GM23338 (cell line): ENCODE results near the gene IRX5. TPM values are rescaled to one million over a fixed set of nuclear protein-coding genes. Genes with fewer than 3 reads are reported as not detected.
A peak's percentile ranks its signal among the peaks of the same experiment; 100 is the strongest.

ENCODE experiments used
- ATAC-seq: fragments of 200-7000 bp; cut with Tn5 transposase; 3 replicates; pipeline ENCODE4 v1.9.1; 2020
- DNase-seq: peaks from one replicate; pipeline ENCODE4 v3.0.0-alpha.2; 2015; ENCODE audit warnings: low spot score
- H2AFZ ChIP-seq: fragments of 200-600 bp; sonication (generic); 2 replicates; pipeline ENCODE4 v1.8.0; 2016; ENCODE audit warnings: antibody characterized with exemption, mild to moderate bottlenecking, moderate library complexity
- H3F3A ChIP-seq: fragments of 200-600 bp; sonication (generic); replicated peaks from 2 replicates; pipeline ENCODE4 v1.8.0; 2017; ENCODE audit warnings: antibody characterized with exemption, mixed run types, low read depth
- H3K27ac ChIP-seq: fragments of 200-600 bp; sonication (generic); 2 replicates; pipeline ENCODE4 v1.6.1; 2016; ENCODE audit warnings: low read depth
- H3K27me3 ChIP-seq: fragments of 200-600 bp; sonication (generic); 2 replicates; pipeline ENCODE4 v1.8.0; 2016; ENCODE audit warnings: mild to moderate bottlenecking, mixed run types, moderate library complexity; ENCODE audit not compliant: insufficient read depth
- H3K36me3 ChIP-seq: fragments of 200-600 bp; sonication (generic); 2 replicates; pipeline ENCODE4 v1.8.0; 2016; ENCODE audit warnings: mild to moderate bottlenecking; ENCODE audit not compliant: insufficient read depth
- H3K4me1 ChIP-seq: fragments of 200-600 bp; sonication (generic); 2 replicates; pipeline ENCODE4 v1.8.0; 2016; ENCODE audit warnings: mild to moderate bottlenecking, moderate library complexity; ENCODE audit not compliant: insufficient read depth
- H3K4me2 ChIP-seq: fragments of 200-600 bp; sonication (generic); 2 replicates; pipeline ENCODE4 v1.7.1; 2017; ENCODE audit warnings: mixed run types
- H3K4me3 ChIP-seq: fragments of 200-600 bp; sonication (generic); 2 replicates; pipeline ENCODE4 v1.6.1; 2016; ENCODE audit warnings: mixed run types
- H3K79me2 ChIP-seq: fragments of 200-600 bp; sonication (generic); replicated peaks from 2 replicates; pipeline ENCODE4 v1.8.0; 2017; ENCODE audit warnings: mild to moderate bottlenecking; ENCODE audit not compliant: insufficient read depth
- H3K9me2 ChIP-seq: fragments of 200-600 bp; sonication (generic); 2 replicates; pipeline ENCODE4 v1.8.0; 2017; ENCODE audit not compliant: insufficient read depth
- H4K20me1 ChIP-seq: fragments of 200-600 bp; sonication (generic); replicated peaks from 2 replicates; pipeline ENCODE4 v1.8.0; 2017; ENCODE audit warnings: mild to moderate bottlenecking; ENCODE audit not compliant: insufficient read depth
- H3K27ac Mint-ChIP-seq: 2 replicates; pipeline ENCODE4 v1.8.0; 2020; ENCODE audit warnings: inconsistent platforms, mild to moderate bottlenecking, moderate library complexity, mixed read lengths
- H3K27me3 Mint-ChIP-seq: 3 replicates; pipeline ENCODE4 v1.8.0; 2022; ENCODE audit warnings: low read depth, mild to moderate bottlenecking, moderate library complexity, mixed read lengths, inconsistent platforms; ENCODE audit not compliant: insufficient read depth, poor library complexity
- H3K36me3 Mint-ChIP-seq: 3 replicates; pipeline ENCODE4 v1.8.0; 2021; ENCODE audit warnings: low read depth, mild to moderate bottlenecking, inconsistent platforms, moderate library complexity, mixed read lengths
- H3K4me1 Mint-ChIP-seq: 3 replicates; pipeline ENCODE4 v1.8.0; 2020; ENCODE audit warnings: mild to moderate bottlenecking, inconsistent platforms, mixed read lengths
- H3K4me3 Mint-ChIP-seq: 3 replicates; pipeline ENCODE4 v1.8.0; 2021; ENCODE audit warnings: moderate library complexity, mild to moderate bottlenecking, inconsistent platforms, mixed read lengths
- H3K9me3 Mint-ChIP-seq: 3 replicates; pipeline ENCODE4 v1.8.0; 2020; ENCODE audit warnings: moderate library complexity, mild to moderate bottlenecking, inconsistent platforms, mixed read lengths
- CREB1 ChIP-seq: fragments of 250-450 bp; sonication (Bioruptor Pico); IDR thresholded peaks from 2 replicates; pipeline ENCODE4 v1.5.0; 2020; ENCODE audit warnings: low read depth, mild to moderate bottlenecking, moderate library complexity
- CTCF ChIP-seq, 2 experiments: fragments of 200-600 bp in 1 of 2; sonication (generic) in 1 of 2; conservative IDR thresholded peaks; 2 replicates each; pipeline versions ENCODE4 v1.5.1 to v1.6.1; 2016 to 2017; ENCODE audit warnings: antibody characterized with exemption in 2 of 2, low read depth in 2 of 2, mild to moderate bottlenecking in 2 of 2, moderate library complexity in 1 of 2
- EZH2 ChIP-seq: fragments of 200-600 bp; sonication (generic); IDR thresholded peaks from one replicate; pipeline ENCODE4 v1.8.0; 2017; ENCODE audit warnings: antibody characterized with exemption, mild to moderate bottlenecking, low read depth; ENCODE audit not compliant: unreplicated experiment
- EZH2phosphoT487 ChIP-seq: fragments of 200-600 bp; sonication (generic); IDR thresholded peaks from one replicate; pipeline ENCODE4 v1.8.1; 2018; ENCODE audit warnings: antibody characterized with exemption; ENCODE audit not compliant: unreplicated experiment
- STAT1 ChIP-seq: IDR thresholded peaks from one replicate; pipeline ENCODE4 v1.6.1; 2016; ENCODE audit warnings: antibody characterized with exemption; ENCODE audit not compliant: unreplicated experiment
- ZNF331 ChIP-seq: fragments of 250-450 bp; sonication (Bioruptor Pico); IDR thresholded peaks from 2 replicates; pipeline ENCODE4 v1.5.0; 2020; ENCODE audit warnings: low read depth, mild to moderate bottlenecking, moderate library complexity
- ZNF462 ChIP-seq: fragments of 250-450 bp; sonication (Bioruptor Pico); IDR thresholded peaks from 2 replicates; pipeline ENCODE4 v1.5.0; 2020; ENCODE audit warnings: mild to moderate bottlenecking, moderate library complexity
- polyA plus RNA-seq: library from polyadenylated mRNA; unstranded; fragments of >200 nt; fragmentation: Nextera tagmentation; extraction: Ambion mirVana; gene quantifications from 2 replicates; pipeline ENCODE4 v1.2.1, GENCODE V29; 2016
- total RNA-seq: library from RNA; depleted of rRNA; stranded (reverse); fragments of >200 nt; shearing (Covaris generic); gene quantifications from 2 replicates; pipeline ENCODE4 v1.2.3, GENCODE V29; 2014

IRX5 gene
- total and polyA plus RNA-seq, 2 experiments from 2014 or later: 0.07 to 0.39 TPM

- peaks cover 2% of the 10 kb centered on the region; the same call in 1 of the 3 replicates for H3K9me3 Mint-ChIP-seq
- peak overlapping the region; percentile 79 for H3K4me3 ChIP-seq
- peaks cover 48% of the 10 kb centered on the region for H3K4me1 ChIP-seq
- ATAC-seq (no peak), DNase-seq (peak; percentile 41)
- peaks cover 12% of the 10 kb centered on the region; the same call in 1 of the 2 replicates for H4K20me1 ChIP-seq
- H3K4me1 Mint-ChIP-seq: peaks cover 44% of the 10 kb centered on the region
- TF ChIP-seq EZH2 (peak; percentile 28), CTCF (conservative IDR thresholded peaks at IDR 0.05; ENCODE audit: low read depth in 2 of 2) (no peak), ZNF331 (CRISPR knock-in tag) (no peak)
- no peaks in the 10 kb centered on the region; the same call in 2 of the 3 replicates for H3K36me3 Mint-ChIP-seq
- no peaks in the 10 kb centered on the region for H3K9me2 ChIP-seq
- peak overlapping the region; percentile 81; the same call in 1 of the 2 replicates for H2AFZ ChIP-seq
- no peak overlapping the region for H3K27ac ChIP-seq
- no peaks in the 10 kb centered on the region for H3K36me3 ChIP-seq
- peaks cover 88% of the 10 kb centered on the region for H3K27me3 ChIP-seq
- H3K4me2 ChIP-seq: peak overlapping the region; percentile 97
- H3F3A ChIP-seq: peaks cover 26% of the 10 kb centered on the region
- H3K27ac Mint-ChIP-seq: no peak overlapping the region
- H3K27me3 Mint-ChIP-seq: peaks cover 84% of the 10 kb centered on the region
- H3K4me3 Mint-ChIP-seq: peak overlapping the region; percentile 72
- H3K79me2 ChIP-seq: no peaks in the 10 kb centered on the region; the same call in 1 of the 2 replicates
These were observed 1.5 kb downstream of the IRX5 start for GRCh38 chr16:54932021-54932660.

GRCh38 chr16:54932737-54933254 is 2.1 kb downstream of the IRX5 start:
- Mint-ChIP-seq H3K9me3 (peaks cover 2% of the 10 kb centered on the region; the same call in 1 of the 3 replicates), H3K4me3 (peak overlapping the region; percentile 72), H3K36me3 (no peaks in the 10 kb centered on the region; the same call in 2 of the 3 replicates), H3K4me1 (peaks cover 40% of the 10 kb centered on the region), H3K27me3 (peaks cover 84% of the 10 kb centered on the region), H3K27ac (no peak overlapping the region)
- ATAC-seq (no peak), DNase-seq (peak; percentile 69)
- peak overlapping the region; percentile 79 for H3K4me3 ChIP-seq
- no peaks in the 10 kb centered on the region for H3K79me2 ChIP-seq
- H3F3A ChIP-seq: peaks cover 26% of the 10 kb centered on the region
- no peaks in the 10 kb centered on the region for H3K9me2 ChIP-seq
- H3K4me1 ChIP-seq: peaks cover 44% of the 10 kb centered on the region
- peak overlapping the region; percentile 97 for H3K4me2 ChIP-seq
- no peak overlapping the region for H3K27ac ChIP-seq
- H2AFZ ChIP-seq: no peak overlapping the region; the same call in none of the 2 replicates
- peaks cover 11% of the 10 kb centered on the region; the same call in 1 of the 2 replicates for H4K20me1 ChIP-seq
- no peaks in the 10 kb centered on the region for H3K36me3 ChIP-seq
- H3K27me3 ChIP-seq: peaks cover 88% of the 10 kb centered on the region
- TF ChIP-seq CTCF (conservative IDR thresholded peaks at IDR 0.05; ENCODE audit: low read depth in 2 of 2) (peak in 1 of 2 experiments; percentile 26; a peak in 2 of 4 replicates), EZH2 (peak; percentile 93), STAT1 (no peak), CREB1 (CRISPR knock-in tag) (no peak), ZNF462 (CRISPR knock-in tag) (no peak), EZH2phosphoT487 (peak; percentile 43)
